Dedifferentiated amniotic fluid mesenchymal stem cell (primary cell): Measurements from ENCODE around the gene CNPPD1.

Experiments used
- DNase-seq: peaks from one replicate; pipeline ENCODE4 v3.0.0-alpha.2; 2016; ENCODE audit errors: extremely low spot score

The CNPPD1 gene

DNA sequence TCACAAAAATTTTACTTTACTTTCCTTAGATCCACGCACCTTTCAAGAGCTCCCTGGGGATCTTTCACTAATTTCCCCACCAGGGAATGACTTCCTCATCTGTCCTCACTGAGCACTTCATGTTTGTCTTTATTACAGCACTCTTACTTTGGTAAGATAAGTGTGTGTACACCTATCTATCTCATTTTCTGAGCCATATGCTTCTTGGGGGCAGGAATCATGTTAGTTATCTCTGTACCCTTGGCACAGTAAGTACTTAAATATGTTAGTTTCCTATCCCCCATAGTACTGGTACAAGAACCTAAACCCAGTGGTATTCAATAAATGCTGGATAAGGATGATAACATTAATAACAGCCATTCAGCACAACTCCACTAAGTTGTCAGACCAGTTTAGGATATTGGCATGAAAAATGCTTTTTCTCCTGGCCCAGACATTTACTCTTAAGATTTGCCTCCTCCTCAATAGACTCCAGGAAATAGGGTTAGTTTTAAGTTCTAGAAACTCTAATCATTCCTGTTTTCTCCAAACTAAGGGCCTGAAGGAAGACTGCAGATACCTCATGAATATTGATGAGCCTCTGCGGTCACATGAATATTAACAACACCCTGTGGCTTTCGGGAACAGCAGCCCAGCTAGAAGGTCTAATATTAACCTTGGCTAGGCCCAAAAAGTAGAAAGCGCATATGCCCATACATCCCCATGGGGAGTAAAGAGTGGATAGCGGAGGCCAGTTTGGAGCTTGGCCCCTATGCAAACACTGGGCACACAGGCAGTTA, 54.3 kb downstream of the CNPPD1 start:
- DNase-seq = no peak
